T-helper 1 cell (primary cell): Measurements from ENCODE around the gene SIN3A.
"Not testable (repeated sequence)": the region's sequence is repeated elsewhere in the genome, so short reads cannot be mapped to it uniquely, and the experiment has no call there.

Experiments used
- DNase-seq, 5 donors: peaks; one replicate each; pipeline ENCODE4 v3.0.0-alpha.2; 2012 to 2020

SIN3A gene

DNA sequence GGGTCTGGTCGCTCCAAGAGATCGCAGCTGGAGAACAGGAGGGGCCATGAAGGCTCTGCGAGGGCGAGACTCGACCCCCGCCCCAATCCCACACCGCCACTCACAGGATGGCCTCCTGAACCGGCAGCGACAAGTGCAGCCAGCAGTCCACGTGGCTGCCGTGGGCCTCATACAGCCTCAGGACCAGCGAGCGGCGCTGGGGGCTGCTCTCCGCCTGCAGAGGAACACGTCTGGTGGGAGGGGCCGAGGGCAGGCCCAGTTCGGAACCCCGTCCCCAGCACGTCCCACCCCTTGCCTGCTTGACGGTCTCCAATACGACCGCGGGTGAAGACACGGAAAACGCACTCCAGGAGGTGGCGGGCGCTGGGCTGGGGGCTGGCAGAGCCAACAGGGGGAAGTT, 95.5 kb downstream of the SIN3A start:
- no peak for DNase-seq

DNA sequence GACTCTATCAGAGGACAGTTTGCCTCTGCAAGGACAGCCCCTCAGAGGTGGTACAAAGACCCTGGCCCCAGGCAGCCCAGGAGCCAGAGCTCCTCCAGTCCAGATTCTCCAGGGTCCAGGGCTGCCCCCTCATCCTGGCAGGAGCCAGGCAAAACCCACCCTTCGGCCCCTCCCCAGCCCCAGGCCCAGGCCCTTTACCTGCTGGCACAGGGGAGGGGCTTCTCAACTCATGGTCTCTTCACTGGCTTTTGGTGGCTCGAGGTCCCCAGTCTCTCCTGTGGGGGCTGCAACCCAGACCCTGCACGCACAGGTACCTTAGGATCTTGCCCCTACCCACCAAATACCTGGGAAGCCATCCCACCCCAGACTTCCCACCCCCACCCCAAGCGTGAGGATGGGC, 96.1 kb downstream of the SIN3A start:
- no peak for DNase-seq

DNA sequence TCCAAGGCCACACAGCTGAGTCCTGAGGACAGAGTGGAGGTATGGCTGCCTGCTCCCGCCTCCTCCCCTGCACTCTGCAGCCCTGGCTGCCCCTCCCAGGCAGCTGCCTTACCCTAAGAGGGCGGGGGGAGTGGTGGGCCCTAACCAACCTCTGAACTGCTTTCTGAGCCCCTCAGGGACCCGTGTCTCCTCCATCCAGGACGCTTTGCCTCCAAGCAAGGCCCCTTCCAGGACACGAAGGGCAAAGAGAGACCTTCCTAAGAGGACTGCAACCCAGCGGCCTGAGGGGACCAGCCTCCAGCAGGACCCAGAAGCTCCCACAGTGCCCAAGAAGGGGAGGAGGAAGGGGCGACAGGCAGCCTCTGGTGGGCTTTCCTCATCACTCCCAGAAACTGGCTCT, 97.0 kb downstream of the SIN3A start:
- no peak for DNase-seq

DNA sequence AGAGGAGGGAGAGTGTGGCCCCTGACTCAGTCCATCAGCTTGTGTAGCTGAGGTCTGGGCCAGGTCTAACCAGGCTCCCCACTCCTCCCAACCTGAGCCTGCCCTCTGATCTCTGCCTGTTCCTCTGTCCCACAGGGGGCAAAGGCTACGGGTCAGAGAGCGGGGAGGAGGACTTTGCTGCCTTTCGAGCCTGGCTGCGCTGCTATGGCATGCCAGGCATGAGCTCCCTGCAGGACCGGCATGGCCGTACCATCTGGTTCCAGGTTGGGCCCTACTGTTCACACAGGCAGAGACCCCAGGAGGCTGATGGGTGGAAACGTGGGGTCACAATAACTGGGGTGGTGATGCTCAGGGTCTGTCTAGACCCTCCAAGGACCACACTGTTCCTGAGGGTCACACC, 97.9 kb downstream of the SIN3A start:
- no peak for DNase-seq

DNA sequence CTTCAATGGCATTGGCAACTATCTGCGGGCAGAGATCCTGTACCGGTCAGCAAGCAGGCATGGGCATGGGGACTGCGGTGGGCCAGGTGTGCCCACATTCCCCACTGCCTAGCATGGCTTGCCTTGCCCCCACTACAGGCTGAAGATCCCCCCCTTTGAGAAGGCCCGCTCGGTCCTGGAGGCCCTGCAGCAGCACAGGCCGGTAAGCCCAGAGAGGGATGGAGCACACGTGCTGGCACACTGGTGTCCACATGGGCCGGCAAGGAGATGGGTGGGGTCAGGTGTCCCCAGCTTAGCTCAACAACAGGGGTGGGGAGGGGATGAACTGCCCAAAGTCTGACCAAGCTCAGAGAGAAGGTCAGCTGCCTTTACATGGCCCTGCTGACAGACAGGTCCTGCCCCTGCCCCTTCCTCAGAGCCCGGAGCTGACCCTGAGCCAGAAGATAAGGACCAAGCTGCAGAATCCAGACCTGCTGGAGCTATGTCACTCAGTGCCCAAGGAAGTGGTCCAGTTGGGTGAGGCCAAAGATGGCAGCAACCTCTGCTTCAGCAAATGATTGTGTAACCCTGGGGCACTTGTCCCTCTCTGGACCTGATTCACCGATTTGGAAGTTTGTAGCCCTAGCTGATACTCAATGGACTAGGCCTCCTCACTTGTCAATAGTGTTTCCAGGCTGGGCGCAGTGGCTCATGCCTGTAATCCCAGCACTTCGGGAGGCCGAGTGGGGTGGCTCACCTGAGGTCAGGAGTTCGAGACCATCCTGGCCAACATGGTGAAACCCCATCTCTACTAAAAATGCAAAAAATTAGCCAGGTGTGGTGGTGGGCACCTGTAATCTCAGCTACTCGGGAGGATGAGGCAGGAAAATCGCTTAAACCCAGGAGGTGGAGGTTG, 99.1 kb downstream of the SIN3A start:
- no peak for DNase-seq

DNA sequence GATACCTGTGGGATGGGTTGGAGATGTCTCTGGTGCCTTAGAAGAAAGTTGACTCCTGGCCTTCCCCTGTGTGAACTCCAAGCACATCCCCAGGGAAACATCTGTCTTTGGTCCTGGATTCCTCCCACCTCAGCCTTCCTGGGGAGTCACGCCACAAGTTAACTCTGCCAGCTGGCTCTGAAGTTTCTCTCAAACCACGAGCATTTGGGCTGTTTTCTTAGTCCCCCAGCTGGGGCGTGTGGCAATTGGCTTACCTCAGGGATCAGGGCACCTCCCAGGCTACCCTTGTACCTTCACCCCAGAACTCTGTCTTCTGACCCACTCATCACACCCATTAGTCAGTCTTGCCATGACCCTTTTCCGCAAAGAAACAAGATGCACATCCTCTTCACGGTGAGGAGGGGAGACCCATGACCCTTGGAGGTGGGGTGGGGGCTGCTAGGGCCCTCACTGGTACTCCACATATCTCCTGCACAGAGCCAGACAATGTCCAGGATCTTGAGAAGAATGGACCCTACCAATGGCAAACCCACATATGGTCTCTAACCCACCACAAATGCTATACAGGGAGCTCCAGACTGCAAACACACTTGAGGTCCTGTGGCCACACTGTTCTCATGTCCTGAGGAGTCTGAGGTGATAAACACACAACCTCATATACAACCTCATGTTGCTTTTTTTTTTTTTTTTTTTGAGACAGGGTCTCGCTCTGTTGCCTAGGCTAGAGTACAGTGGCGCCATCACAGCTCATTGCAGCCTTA, 100.7 kb downstream of the SIN3A start:
- DNase-seq, result no peak

DNA sequence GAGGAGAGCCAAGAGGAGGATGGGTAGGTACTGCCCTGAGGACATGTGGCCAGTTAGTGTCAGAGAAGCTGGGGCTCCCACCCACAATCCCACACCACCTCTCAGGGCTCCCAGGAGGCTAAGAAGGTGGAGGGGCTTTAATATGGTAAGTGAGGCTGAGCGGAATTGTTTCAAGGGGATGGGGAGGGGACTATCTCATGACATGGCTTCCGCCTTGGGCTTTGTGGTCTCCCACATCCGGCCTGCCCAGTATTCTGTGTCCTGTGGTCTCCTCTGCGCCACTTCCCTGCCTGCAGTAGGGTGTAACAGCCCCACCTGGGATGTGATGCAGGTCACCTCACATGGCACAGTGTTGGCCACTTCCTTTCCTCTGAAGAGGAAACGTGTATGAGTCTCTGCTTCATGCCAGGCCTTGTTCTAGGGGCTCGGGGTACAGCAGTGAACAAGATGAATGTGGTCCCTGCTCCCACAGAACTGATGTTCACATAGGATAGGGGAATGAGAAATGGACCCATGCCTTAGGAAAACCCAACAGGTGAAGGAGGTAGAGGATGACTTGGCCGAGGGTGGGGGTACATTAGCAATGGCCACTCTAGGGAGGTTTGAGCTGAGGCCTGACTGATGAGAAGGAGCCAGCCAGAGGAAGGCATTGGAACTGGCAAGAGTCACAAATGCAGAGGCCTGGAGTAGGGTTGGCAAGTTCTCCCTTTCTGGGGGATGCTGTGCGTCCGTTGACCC, 101.5 kb downstream of the SIN3A start:
- DNase-seq, result peak; percentile 45 to 96 (median 69)

DNA sequence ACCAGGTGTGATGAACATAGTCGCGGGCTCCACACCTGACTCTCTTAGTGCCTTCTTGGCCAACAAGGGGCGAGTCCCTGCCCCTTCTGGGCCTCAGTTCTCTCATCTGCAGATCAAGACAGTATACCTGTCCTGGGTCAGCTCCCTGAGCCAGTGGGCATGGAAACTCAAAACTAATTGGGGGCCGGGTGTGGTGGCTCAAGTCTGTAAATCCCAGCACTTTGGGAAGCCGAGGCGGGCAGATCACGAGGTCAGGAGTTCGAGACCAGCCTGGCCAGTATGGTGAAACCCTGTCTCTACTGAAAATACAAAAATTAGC, 102.2 kb downstream of the SIN3A start:
- DNase-seq, result not testable (repeated sequence)

DNA sequence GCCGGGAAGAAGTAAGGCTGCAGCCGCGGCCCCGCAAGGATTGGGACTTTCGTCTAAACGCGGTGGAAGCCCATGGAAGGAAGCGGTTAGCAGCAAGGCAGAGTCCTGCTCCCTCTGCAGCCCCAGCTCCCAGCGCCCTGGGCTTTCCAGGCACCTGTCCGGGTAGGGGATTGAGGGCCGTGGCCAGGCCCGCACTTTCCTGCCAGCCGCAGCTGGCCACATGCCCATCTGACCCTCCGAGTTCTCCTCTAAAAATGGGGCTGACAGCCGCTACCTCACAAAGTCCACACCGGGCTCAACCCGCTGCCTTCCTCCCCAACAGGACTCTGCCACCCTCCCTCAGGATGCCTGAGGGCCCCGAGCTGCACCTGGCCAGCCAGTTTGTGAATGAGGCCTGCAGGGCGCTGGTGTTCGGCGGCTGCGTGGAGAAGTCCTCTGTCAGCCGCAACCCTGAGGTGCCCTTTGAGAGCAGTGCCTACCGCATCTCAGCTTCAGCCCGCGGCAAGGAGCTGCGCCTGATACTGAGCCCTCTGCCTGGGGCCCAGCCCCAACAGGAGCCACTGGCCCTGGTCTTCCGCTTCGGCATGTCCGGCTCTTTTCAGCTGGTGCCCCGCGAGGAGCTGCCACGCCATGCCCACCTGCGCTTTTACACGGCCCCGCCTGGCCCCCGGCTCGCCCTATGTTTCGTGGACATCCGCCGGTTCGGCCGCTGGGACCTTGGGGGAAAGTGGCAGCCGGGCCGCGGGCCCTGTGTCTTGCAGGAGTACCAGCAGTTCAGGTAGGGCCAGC, 102.7 kb downstream of the SIN3A start:
- no peak for DNase-seq

DNA sequence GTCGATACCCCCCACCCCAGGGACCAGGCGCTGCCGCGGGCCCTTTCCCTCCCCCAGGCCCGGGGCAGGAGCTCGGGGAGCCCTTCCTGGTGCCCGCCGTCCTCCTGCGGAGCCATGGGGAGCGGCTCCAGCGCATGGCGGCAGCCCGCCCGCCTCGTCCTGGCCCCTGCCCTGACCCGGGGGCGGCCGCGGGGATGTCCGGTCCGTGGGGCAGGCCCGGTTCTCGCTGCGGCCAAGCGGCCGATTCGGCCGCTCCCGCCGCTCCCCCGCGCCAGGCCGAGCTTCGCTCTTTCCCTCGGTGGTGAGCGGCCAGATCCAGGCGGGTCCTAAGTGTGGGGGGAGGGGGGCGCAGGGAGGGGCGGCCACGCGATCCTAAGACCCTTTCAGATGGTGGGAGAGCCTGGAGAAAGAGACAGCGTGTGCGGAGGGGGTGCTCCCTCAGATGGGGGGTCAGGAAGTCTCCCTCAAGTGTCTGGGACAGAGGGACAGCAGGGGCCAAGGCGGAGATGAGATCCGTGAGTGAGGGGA, 103.4 kb downstream of the SIN3A start:
- DNase-seq, result no peak

DNA sequence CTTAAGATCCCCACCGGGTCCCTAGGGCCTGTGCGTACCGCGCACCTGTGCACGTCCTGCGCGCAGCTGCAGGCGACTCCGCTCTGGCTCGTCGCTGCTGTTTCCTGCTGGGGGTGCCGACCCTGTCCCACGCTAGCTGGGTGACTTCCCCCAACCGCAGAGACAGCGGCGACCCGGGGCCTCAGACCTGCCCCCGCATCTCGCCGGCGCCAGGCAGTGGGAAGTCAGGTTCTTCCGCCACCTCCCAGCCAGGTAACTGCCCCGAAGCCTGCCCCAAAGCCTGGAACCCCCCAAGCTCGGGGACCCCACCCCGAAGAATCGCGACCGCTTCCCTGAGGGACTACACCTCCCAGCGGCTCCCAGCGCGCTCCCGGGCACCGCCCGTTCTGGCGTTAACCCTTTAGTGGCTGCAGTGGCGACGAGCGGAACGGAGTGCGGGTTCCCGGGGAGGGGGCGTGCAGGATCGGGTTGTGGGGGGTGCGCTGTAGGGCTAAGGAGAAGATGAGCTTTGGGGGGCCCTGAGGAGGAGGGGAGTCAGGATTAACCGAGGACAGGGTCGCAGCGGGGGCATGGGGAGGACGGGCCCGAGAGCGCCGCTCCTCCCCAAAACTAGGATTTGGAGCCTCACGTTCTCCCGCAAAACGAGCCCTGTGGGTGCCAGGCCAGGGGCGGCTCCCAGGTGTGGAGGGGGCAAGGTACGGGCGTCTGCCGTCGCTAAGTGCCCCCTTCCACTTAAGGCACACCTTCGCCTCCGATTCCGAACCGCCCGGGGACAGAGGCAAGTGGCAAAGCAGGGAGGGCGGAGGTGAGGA, 104.1 kb downstream of the SIN3A start:
- DNase-seq, result peak in 4 of 5 donors; percentile 34 to 57 (median 42)

DNA sequence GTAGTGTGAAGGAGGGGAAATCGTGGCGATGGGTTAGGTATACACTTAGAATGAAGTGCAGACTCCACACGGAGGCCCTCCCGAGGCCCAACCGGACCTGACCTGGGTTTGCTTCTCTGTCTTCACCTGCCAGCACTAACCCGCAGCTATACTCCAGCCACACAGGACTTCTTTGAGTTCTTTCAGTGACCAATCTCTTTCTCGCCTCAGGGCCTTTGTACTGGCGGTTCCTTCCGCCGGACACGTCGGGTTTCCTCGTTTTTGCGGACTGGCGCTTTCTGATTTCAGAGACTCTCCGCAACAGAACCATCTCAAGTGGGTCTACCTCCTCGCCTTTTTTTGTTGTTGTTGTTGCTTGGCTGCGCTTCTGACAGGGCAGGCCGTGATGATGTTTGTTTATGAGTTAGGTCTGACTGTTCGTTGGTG, 104.7 kb downstream of the SIN3A start, which contains the start of gene NEIL1:
NEIL1 (plus strand) TSS at position 244 of the 426 bp plus-strand sequence. CDS start 1,867 bp downstream, outside the sequence.
- no peak for DNase-seq

DNA sequence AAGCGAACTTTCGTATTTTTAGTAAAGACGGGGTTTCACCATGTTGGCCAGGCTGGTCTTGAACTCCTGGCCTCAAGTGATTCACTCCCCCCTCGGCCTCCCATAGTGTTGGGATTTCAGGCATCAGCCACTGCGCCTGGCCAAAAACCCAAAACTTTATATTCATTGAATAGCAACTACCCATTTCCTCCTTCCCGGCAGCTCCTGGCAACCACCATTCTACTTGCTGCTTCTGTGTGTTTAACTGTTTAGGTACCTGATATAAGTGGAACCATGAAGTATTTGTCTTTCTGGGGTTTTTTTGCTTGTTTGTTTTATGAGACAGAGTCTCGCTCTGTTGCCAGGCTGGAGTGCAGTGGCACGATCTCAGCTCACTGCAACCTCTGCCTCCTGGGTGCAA, 107.5 kb downstream of the SIN3A start:
- DNase-seq, result not testable (repeated sequence)

DNA sequence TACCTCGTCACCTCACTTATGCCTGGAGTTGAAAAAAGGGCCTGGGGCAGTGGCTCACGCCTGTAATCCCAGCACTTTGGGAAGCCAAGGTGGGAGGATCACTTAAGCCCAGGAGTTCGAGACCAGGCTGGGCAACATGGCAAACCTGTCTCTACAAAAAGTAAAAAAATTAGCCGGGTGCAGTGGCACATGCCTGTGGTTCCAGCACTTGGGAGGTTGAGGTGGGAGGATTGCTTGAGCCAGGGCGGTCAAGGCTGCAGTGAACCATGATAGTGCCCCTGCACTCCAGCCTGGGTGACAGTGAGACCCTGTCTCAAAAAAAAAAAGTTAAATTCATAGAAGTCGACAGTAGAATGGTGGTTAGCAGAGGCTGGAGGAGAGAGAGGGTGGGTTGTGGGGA, 109.3 kb downstream of the SIN3A start:
- DNase-seq, result no peak

DNA sequence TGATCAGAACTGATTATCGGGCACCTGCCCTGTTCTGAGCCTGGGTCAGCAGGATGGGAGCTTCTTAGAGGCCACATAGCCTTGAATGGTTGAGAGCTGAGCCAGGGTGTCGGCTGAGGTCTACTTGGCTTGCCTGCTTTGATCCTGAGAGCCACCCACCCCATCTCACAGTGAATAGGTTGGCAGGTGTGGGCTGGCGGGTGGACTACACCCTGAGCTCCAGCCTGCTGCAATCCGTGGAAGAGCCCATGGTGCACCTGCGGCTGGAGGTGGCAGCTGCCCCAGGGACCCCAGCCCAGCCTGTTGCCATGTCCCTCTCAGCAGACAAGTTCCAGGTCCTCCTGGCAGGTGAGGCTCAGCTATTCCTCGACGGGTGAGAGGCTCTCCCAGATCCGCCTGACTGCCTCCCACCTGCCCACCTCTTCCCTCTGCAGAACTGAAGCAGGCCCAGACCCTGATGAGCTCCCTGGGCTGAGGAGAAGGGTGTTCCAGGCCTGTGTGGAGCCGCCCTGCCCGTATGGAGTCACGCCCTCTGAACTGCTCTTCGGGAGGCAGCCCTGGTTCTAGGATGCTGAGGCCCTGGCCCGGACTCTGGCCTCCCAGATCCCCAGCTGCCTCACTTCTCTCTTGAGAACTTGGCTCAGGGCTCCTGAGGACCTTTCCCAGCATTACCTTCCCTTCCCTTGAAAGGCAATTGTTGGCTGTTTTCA, 111.8 kb downstream of the SIN3A start:
- DNase-seq, result no peak

DNA sequence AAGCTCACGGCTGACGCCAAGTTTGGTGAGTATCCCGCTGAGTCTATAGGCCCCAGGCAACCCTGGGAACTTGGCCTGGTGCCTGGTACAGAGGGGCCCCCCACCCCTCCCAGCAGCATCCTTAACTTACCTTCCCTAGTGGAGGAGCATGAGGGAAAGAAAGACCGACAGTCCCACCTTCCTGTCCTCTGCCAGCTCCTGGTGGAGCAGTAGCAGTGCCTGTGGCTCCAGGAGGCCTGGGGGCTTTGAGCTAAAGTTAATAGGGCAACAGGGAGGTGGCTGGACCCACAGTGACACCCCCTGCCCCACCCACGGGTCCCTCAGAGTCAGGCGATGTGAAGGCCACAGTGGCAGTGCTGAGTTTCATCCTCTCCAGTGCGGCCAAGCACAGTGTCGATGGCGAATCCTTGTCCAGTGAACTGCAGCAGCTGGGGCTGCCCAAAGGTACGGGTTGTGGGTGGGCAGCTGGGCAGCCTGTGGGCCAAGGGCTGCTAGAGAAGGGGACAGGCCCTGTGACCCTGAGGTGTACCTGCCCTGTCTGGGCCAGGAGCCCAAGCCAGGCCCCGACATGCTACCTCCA, 112.7 kb downstream of the SIN3A start:
- DNase-seq, result no peak

DNA sequence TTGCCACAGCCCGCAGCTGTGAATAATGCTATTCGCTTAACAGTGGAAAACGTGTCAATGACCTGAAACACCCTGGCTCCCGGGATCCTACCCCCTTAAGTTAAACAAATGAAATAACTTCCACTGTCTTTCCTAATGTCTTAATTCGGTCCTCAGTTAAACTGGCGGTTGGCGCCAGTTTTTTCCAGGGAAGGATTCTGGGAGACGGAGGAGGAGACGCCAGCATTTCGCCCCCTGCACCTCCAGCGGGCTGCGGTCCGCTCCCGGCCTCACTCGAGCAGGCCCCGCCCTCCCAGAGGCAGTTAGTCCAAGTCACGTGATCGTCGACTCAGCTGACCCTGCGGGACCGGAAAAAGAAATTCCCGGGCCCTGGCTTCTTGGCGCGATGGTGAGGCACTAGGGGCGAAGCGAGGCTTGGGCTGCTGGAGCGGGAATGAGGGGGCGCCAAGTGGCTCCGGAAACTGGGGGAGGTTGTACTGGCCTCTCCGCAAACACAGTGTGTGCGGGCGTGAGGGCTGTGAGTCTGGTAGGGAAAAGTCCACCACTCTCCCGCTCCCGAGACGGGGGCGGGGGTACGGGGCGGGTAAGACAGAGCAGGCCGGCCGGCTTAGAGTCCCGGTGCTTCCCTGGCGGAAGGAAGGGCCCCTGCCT, 115.7 kb downstream of the SIN3A start, which contains the start of gene COMMD4:
COMMD4 (plus strand) TSS at position 359 of the 651 bp plus-strand sequence; CDS start at position 386, 27 bp downstream.
- peak; percentile 43 to 83 (median 58) for DNase-seq

DNA sequence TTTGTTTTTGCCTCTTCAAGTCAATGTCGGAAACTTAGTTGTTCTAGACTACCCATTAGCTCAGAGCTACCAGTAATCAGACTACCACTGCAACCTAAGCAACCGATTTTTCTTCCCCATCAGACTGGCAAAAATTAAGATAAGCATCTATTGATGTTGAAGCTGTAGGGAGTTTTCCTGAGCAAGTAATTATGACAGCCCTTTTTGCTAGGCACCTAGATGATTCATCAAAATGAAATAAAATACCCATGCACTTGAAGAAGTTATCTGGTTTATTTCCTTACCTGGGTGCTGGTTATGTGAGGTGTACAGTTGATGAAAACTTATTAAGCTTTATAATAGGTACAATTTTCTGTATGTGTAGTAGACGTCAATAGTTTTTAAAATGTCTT, 116.2 kb downstream of the SIN3A start:
- DNase-seq, result no peak

DNA sequence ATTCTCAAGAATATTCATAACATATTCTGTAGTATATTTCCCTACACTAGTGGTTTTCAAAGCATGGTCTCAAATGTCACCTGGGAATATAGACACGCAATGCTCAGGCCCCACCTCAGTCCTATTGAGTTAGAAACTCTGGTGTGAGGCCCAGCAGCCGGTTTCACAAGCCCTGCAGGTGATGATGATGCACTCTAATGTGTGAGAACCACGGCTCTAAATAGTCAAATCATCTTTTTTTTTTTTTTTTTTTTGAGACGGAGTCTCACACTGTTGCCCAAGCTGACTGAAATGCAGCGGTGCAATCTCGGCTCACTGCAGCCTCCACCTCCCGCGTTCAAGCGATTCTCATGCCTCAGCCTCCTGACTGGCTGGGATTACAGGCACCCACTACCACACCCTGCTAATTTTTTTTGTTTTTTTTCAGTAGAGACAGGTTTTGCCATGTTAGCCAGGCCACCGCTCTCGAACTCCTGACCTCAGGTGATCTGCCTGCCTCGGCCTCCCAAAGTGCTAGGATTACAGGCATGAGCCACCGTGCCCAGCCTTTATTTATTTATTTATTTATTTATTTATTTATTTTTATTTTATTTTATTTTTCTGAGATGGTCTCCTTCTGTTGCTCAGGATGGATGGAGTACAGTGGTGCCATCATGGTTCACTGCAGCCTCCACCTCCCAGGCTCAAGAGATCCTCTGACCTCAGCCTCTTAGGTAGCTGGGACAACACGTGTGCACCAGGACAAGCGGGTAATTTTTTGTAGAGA, 117.7 kb downstream of the SIN3A start:
- DNase-seq, result not testable (repeated sequence)
